Osteocyte (in vitro differentiated cells): ENCODE data around the gene RCN2. TPM values are rescaled to one million over a fixed set of nuclear protein-coding genes. Genes with fewer than 3 reads are reported as not detected.
"Not testable (repeated sequence)": the region's sequence is repeated elsewhere in the genome, so short reads cannot be mapped to it uniquely, and the experiment has no call there.

ENCODE experiments used
- DNase-seq: peaks from one replicate; pipeline ENCODE4 v3.0.0; 2021; ENCODE audit warnings: mixed read lengths; ENCODE audit not compliant: unreplicated experiment; ENCODE audit errors: extremely low spot score
- H3K27ac Mint-ChIP-seq: one replicate; pipeline ENCODE4 v1.8.0; 2021; ENCODE audit warnings: mild to moderate bottlenecking, mixed read lengths; ENCODE audit not compliant: unreplicated experiment
- H3K27me3 Mint-ChIP-seq: one replicate; pipeline ENCODE4 v1.8.0; 2021; ENCODE audit warnings: mixed read lengths; ENCODE audit not compliant: unreplicated experiment
- H3K36me3 Mint-ChIP-seq: one replicate; pipeline ENCODE4 v1.8.0; 2021; ENCODE audit warnings: mixed read lengths; ENCODE audit not compliant: unreplicated experiment
- H3K4me1 Mint-ChIP-seq: one replicate; pipeline ENCODE4 v1.8.0; 2021; ENCODE audit warnings: mixed read lengths; ENCODE audit not compliant: unreplicated experiment
- H3K4me3 Mint-ChIP-seq: one replicate; pipeline ENCODE4 v1.8.0; 2021; ENCODE audit warnings: mild to moderate bottlenecking, moderate library complexity, mixed read lengths; ENCODE audit not compliant: unreplicated experiment
- H3K9me3 Mint-ChIP-seq: one replicate; pipeline ENCODE4 v1.8.0; 2021; ENCODE audit warnings: mixed read lengths; ENCODE audit not compliant: unreplicated experiment
- total RNA-seq: library from RNA; stranded (reverse); gene quantifications from 2 replicates; pipeline ENCODE4 v1.2.1, GENCODE V29; 2021
- TF ChIP-seq, protein P1 (sequence below): fragments of 200-600 bp; sonication (generic); IDR thresholded peaks from 2 replicates; pipeline ENCODE4 v1.5.0; 2021; ENCODE audit warnings: antibody characterized with exemption, mild to moderate bottlenecking, moderate library complexity

RCN2 gene
- total RNA-seq, 1 donor from 2014 or later, result 81.3 TPM

DNA sequence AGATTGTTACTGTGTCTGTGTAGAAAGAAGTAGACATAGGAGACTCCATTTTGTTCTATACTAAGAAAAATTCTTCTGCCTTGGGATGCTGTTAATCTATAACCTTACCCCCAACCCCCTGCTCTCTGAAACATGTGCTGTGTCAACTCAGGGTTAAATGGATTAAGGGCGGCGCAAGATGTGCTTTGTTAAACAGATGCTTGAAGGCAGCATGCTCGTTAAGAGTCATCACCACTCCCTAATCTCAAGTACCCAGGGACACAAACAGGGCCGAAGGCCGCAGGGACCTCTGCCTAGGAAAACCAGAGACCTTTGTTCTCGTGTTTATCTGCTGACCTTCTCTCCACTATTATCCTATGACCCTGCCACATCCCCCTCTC is 31.6 kb upstream of the RCN2 start:
- H3K4me1 Mint-ChIP-seq, result peaks cover 13% of the 10 kb centered on the region
- not testable (repeated sequence) for H3K4me3 Mint-ChIP-seq, DNase-seq, H3K36me3 Mint-ChIP-seq, H3K9me3 Mint-ChIP-seq, H3K27ac Mint-ChIP-seq, H3K27me3 Mint-ChIP-seq

DNA sequence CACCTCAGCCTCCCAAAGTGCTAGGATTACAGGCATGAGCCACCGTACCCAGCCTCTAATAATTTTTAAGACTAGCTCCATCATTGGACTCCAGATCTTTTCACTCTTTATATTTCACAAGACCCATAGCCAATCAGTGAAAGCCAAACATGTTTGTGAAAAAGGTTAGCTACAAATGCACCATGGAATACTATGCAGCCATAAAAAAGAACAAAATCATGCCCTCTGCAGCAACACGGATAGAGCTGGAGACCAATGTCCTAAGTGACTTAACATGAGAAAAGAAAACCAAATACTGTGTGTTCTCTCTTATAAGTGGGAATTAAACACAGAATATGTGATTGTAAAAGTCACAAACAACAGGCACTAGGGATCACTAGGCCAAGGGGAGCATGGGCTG is 29.6 kb upstream of the RCN2 start:
- Mint-ChIP-seq H3K9me3 (no peaks in the 10 kb centered on the region), H3K36me3 (no peaks in the 10 kb centered on the region), H3K4me3 (no peak overlapping the region), H3K4me1 (peaks cover 24% of the 10 kb centered on the region), H3K27ac (no peak overlapping the region), H3K27me3 (no peaks in the 10 kb centered on the region)
- TF ChIP-seq, protein P1, sequence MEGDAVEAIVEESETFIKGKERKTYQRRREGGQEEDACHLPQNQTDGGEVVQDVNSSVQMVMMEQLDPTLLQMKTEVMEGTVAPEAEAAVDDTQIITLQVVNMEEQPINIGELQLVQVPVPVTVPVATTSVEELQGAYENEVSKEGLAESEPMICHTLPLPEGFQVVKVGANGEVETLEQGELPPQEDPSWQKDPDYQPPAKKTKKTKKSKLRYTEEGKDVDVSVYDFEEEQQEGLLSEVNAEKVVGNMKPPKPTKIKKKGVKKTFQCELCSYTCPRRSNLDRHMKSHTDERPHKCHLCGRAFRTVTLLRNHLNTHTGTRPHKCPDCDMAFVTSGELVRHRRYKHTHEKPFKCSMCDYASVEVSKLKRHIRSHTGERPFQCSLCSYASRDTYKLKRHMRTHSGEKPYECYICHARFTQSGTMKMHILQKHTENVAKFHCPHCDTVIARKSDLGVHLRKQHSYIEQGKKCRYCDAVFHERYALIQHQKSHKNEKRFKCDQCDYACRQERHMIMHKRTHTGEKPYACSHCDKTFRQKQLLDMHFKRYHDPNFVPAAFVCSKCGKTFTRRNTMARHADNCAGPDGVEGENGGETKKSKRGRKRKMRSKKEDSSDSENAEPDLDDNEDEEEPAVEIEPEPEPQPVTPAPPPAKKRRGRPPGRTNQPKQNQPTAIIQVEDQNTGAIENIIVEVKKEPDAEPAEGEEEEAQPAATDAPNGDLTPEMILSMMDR, result no peak
- DNase-seq, result no peak

DNA sequence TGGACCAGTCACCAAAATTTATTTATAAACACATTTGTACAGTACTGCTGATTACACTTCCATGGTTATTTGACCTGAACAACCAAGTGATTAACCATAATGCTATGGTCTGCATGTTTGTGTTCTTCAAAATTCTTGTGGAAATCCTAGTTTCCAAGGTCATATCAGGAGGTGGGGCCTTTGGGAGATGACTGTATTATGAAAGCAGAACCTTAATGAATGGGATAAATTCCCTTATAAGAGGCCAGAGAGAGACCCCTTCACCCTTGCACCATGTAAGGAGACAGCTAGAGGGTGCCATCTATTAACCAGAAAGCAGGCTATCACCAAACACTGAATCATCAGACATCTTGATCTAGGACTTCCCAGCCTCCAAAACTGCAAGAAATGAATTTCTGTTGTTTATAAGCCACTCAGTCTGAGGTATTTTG is 28.3 kb upstream of the RCN2 start:
- H3K27ac Mint-ChIP-seq, result no peak overlapping the region
- H3K9me3 Mint-ChIP-seq, result no peaks in the 10 kb centered on the region
- H3K4me3 Mint-ChIP-seq, result peak overlapping the region; percentile 46
- peaks cover 24% of the 10 kb centered on the region for H3K4me1 Mint-ChIP-seq
- H3K36me3 Mint-ChIP-seq, result no peaks in the 10 kb centered on the region
- peaks cover 2% of the 10 kb centered on the region for H3K27me3 Mint-ChIP-seq
- TF ChIP-seq, protein P1, result peak; percentile 36
- no peak for DNase-seq

DNA sequence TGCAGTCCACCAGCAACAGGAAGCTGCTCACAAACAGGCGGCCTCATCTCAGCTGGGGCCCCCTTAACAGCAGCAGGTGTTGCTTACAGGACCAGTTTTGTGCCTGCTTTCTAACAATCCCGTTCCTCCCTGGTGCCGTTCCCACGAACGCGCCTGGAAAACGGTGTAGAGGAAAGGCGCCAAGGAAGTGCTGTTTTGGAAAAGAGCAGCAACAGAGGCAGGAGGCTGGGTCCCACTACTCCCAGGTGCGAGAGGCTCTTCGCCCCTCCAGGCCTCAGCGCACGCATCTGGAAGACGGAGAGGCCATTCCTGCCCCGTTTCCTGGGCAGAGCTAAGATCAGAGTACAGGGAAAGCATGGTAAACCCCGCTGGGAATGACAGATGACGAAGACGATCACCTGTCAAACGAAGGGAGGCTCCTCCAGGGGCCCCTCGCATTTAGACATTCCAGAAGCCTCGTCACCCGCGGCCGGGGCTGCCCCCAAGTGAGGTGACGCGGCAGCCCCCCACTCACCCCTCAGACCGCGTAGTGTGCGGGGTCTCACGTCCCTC is 27.0 kb upstream of the RCN2 start:
- peak overlapping the region; percentile 87 for H3K27ac Mint-ChIP-seq
- peaks cover 24% of the 10 kb centered on the region for H3K4me1 Mint-ChIP-seq
- H3K36me3 Mint-ChIP-seq, result no peaks in the 10 kb centered on the region
- TF ChIP-seq, protein P1, result no peak
- H3K9me3 Mint-ChIP-seq, result no peaks in the 10 kb centered on the region
- H3K27me3 Mint-ChIP-seq, result peaks cover 2% of the 10 kb centered on the region
- no peak for DNase-seq
- peak overlapping the region; percentile 89 for H3K4me3 Mint-ChIP-seq

DNA sequence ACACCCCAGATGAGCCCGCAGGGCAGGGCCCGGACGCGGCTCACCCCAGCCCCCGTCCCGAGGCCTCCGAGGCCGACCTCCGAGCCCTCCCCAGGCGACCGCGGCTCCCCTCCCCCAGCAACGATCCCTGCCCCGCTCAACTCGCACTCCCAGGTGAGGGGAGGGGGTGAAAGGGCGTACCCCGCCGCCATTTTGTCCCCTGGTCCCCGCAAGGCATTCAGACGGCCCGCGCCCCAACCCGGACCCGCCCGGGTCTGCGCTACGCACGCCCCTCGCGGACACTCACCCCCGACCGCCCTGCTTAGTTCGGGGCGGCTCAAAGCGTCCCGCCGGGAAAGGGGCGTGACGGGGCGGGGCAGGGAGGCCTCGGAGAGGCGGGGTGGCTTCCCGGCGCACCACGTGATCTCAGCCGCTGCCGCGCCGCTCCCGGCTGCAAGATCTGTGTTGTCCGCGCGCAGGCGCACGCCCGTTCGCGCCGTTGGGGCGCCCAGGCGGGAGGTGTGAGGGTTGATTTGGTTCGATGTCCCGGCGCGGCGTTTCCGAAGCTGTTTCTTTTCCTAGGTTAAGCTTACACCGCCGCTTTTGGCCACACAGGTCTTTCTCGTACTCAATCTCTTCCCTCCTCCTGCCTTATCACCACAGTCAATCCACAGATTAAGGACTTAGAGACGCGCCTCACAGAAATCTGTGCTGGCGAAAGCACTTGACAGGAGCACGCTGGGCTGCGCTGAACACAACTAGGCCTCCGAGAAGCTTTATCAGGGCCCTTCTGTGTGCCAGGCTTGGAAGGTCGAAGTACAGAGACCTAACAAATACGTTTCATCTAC is 26.3 kb upstream of the RCN2 start, which contains the start of gene SCAPER:
Gene SCAPER (minus strand): TSS at position 328 of the 827 bp plus-strand sequence. CDS start 21,523 bp downstream, outside the sequence.
- Mint-ChIP-seq H3K4me3 (peak within 1 kb of the TSS; percentile 89), H3K4me1 (peaks cover 24% of the 10 kb centered on the region), H3K36me3 (no peaks in the 10 kb centered on the region), H3K27me3 (peaks cover 2% of the 10 kb centered on the region), H3K27ac (peak within 1 kb of the TSS; percentile 87), H3K9me3 (no peaks in the 10 kb centered on the region)
- peak; percentile 95 for DNase-seq
- TF ChIP-seq, protein P1, result no peak
